H1 (cell line): ENCODE data around the gene TTC28.

Experiments used
- CTCF ChIP-seq, 3 experiments: IDR thresholded peaks; 1 replicate in 2 of 3; 2 replicates in 1 of 3; pipeline versions ENCODE4 v1.5.1 to v1.6.1; 2011; ENCODE audit warnings: low read length in 3 of 3, mild to moderate bottlenecking in 3 of 3, inconsistent platforms in 2 of 3, low read depth in 1 of 3, moderate library complexity in 1 of 3; ENCODE audit not compliant: insufficient read depth in 1 of 3; ENCODE audit errors: control extremely low read depth in 1 of 3
- E2F6 ChIP-seq: IDR thresholded peaks from 2 replicates; pipeline ENCODE4 v1.6.1; 2012; ENCODE audit warnings: inconsistent platforms
- JUND ChIP-seq: IDR thresholded peaks from 2 replicates; pipeline ENCODE4 v1.6.1; 2011; ENCODE audit warnings: mild to moderate bottlenecking, improper control_type of control experiment, low read length
- KDM1A ChIP-seq: fragments of 200-600, 300-600 bp; sonication (generic); IDR thresholded peaks from 2 replicates; pipeline ENCODE4 v1.7.1; 2016; ENCODE audit warnings: mild to moderate bottlenecking, low read length, borderline replicate concordance
- MAX ChIP-seq: IDR thresholded peaks from 2 replicates; pipeline ENCODE4 v1.6.1; 2012; ENCODE audit warnings: inconsistent platforms
- NRF1 ChIP-seq: IDR thresholded peaks from 2 replicates; pipeline ENCODE4 v1.6.1; 2011; ENCODE audit warnings: mild to moderate bottlenecking, low read depth, low read length, improper control_type of control experiment
- PHF8 ChIP-seq: fragments of 200-600 bp; sonication (generic); conservative IDR thresholded peaks from 2 replicates; pipeline ENCODE4 v1.7.1; 2012; ENCODE audit warnings: low read depth, mild to moderate bottlenecking, inconsistent platforms, low read length, moderate library complexity
- POLR2A ChIP-seq, 2 experiments: IDR thresholded peaks; 1 replicate in 1 of 2; 2 replicates in 1 of 2; pipeline ENCODE4 v1.6.1; 2011; ENCODE audit warnings: low read depth in 2 of 2, low read length in 2 of 2, mild to moderate bottlenecking in 2 of 2; ENCODE audit errors: control extremely low read depth in 1 of 2
- POLR2AphosphoS5 ChIP-seq: IDR thresholded peaks from 2 replicates; pipeline ENCODE4 v1.6.1; 2011; ENCODE audit warnings: low read depth, low read length
- SIRT6 ChIP-seq: IDR thresholded peaks from one replicate; pipeline ENCODE4 v1.7.1; 2012; ENCODE audit warnings: low read length, inconsistent platforms
- SP1 ChIP-seq: IDR thresholded peaks from 2 replicates; pipeline ENCODE4 v1.6.1; 2011; ENCODE audit warnings: low read depth, low read length
- TEAD4 ChIP-seq: IDR thresholded peaks from 2 replicates; pipeline ENCODE4 v1.6.1; 2012; ENCODE audit warnings: low read depth, low read length, inconsistent platforms, mixed read lengths
- ZNF274 ChIP-seq: IDR thresholded peaks from 2 replicates; pipeline ENCODE4 v1.7.0; 2012; ENCODE audit warnings: low read length, borderline replicate concordance; ENCODE audit errors: extremely low read depth

DNA sequence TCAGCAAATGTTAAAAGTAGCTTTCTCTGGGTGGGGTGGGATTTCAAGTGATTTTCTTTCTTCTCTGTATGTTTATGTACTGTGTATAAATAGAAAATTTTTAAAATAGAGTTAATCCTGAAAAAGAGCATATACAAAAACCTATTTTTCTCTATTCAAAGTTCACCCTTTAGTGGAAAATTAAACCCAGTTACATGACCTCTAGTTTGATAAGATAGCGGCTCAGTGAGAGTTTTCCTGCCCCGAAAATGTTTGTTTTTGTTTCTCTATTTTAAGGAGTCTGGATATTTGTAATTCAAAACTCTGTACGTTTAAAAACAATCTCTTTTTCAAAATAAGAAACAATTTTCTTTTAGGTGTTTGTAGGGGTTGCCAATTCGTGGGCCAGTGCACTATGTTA, 718.5 kb downstream of the TTC28 start:
- no peak for TF ChIP-seq E2F6
- TF ChIP-seq SIRT6, result no peak
- no peak for TF ChIP-seq SP1
- TF ChIP-seq CTCF (IDR thresholded peaks at IDR 0.05; ENCODE audit: control extremely low read depth in 1 of 3, insufficient read depth in 1 of 3, low read depth in 1 of 3, low read length in 3 of 3), result no peak
- no peak for TF ChIP-seq PHF8
- no peak for TF ChIP-seq MAX
- TF ChIP-seq KDM1A, result no peak
- TF ChIP-seq NRF1, result no peak
- TF ChIP-seq POLR2AphosphoS5, result no peak
- TF ChIP-seq ZNF274, result no peak
- TF ChIP-seq JUND, result no peak
- TF ChIP-seq TEAD4, result no peak
- no peak for TF ChIP-seq POLR2A (IDR thresholded peaks at IDR 0.05; ENCODE audit: control extremely low read depth in 1 of 2, low read depth in 2 of 2, low read length in 2 of 2)
